ENCODE measurements around the gene SEMA6A. TPM values are rescaled to one million over a fixed set of nuclear protein-coding genes. Genes with fewer than 3 reads are reported as not detected.

The SEMA6A gene
- total and polyA plus RNA-seq, 2 of the 13 experiments (the other 11 are each of a cell fraction or from before 2014, with no cell fraction given), result 5.1 to 6.5 TPM

- BruUV-seq (replicated peaks), result no TSS peak
- no peak for FAIRE-seq
- ChIA-PET POLR2A (no interaction called here), CTCF (ENCODE audit: low intra/inter-chr PET ratio, low total read pairs) (no interaction called here)
- intact Hi-C loops (cut with micrococcal nuclease; ENCODE audit: unreplicated experiment), result loop anchor here (1.0 kb wide), 1 partner anchor 35 kb away; no protein-coding TSS in a partner anchor
- Histone ChIP-seq H3K4me1 (ENCODE audit: insufficient read depth, low read length) (peaks cover 12% of the 10 kb centered on the region), H3K4me3 (replicated peaks in 1 of 3; ENCODE audit: insufficient read depth in 1 of 3, low read depth in 2 of 3, low read length in 3 of 3) (no peak overlapping the region), H3K9ac (ENCODE audit: insufficient read depth, low read depth, low read length) (no peak overlapping the region), H3K9me3 (ENCODE audit: low read length) (no peaks in the 10 kb centered on the region), H3K36me3 (replicated peaks in 1 of 2; ENCODE audit: control insufficient read depth in 1 of 2, insufficient read depth in 2 of 2, low read length in 2 of 2) (no peaks in the 10 kb centered on the region; a peak in 1 of 5 replicates), H3K27me3 (ENCODE audit: control insufficient read depth in 1 of 2, insufficient read depth in 2 of 2, low read length in 2 of 2) (no peaks in the 10 kb centered on the region), H2AFZ (ENCODE audit: low read length) (no peak overlapping the region), H3K27ac (ENCODE audit: extremely low read length, insufficient read depth, low read length) (no peak overlapping the region), H3K79me2 (ENCODE audit: insufficient read depth, low read length) (peaks cover 37% of the 10 kb centered on the region), H3K4me2 (ENCODE audit: low read depth, low read length) (no peak overlapping the region), H4K20me1 (ENCODE audit: insufficient read depth, low read length) (no peaks in the 10 kb centered on the region)
- in situ Hi-C loops (cut with HindIII; ENCODE audit: extremely low pct_ligation_motif_present, low pct_unique_long_range_greater_than_20kb), result no loop called here
- ATAC-seq, result no peak
- TF ChIP-seq ZNF335 (CRISPR knock-in tag; IDR thresholded peaks at IDR 0.05) (no peak), ZSCAN31 (CRISPR knock-in tag; IDR thresholded peaks at IDR 0.05; ENCODE audit: low read depth) (no peak), SMYD3 (CRISPR knock-in tag; IDR thresholded peaks at IDR 0.05) (no peak), MAFK (conservative IDR thresholded peaks at IDR 0.05 in 1 of 2, IDR thresholded peaks at IDR 0.05 in 1 of 2; ENCODE audit: low read length in 2 of 2) (peak in 1 of 2 experiments; percentile 14; a peak in 1 of 4 replicates)
- DNase-seq (ENCODE audit: low spot score), result no peak
- WGBS (ENCODE audit: low lambda C conversion rate), result 90% methylated on average over 2 of the region's 2 CpGs
Observed at GRCh38 chr5:116517488-116517887, 57.1 kb downstream of the SEMA6A start.

- Histone ChIP-seq H3K27ac (ENCODE audit: extremely low read length, insufficient read depth, low read length) (no peak overlapping the region), H3K4me1 (ENCODE audit: insufficient read depth, low read length) (peaks cover 12% of the 10 kb centered on the region), H3K79me2 (ENCODE audit: insufficient read depth, low read length) (peaks cover 33% of the 10 kb centered on the region), H4K20me1 (ENCODE audit: insufficient read depth, low read length) (peaks cover 3% of the 10 kb centered on the region; the same call in 1 of the 2 replicates), H3K4me2 (ENCODE audit: low read depth, low read length) (no peak overlapping the region), H3K9me3 (ENCODE audit: low read length) (no peaks in the 10 kb centered on the region), H3K9ac (ENCODE audit: insufficient read depth, low read depth, low read length) (no peak overlapping the region), H2AFZ (ENCODE audit: low read length) (no peak overlapping the region), H3K36me3 (replicated peaks in 1 of 2; ENCODE audit: control insufficient read depth in 1 of 2, insufficient read depth in 2 of 2, low read length in 2 of 2) (no peaks in the 10 kb centered on the region; a peak in 1 of 5 replicates), H3K4me3 (replicated peaks in 1 of 3; ENCODE audit: insufficient read depth in 1 of 3, low read depth in 2 of 3, low read length in 3 of 3) (no peak overlapping the region), H3K27me3 (ENCODE audit: control insufficient read depth in 1 of 2, insufficient read depth in 2 of 2, low read length in 2 of 2) (no peaks in the 10 kb centered on the region)
- BruUV-seq (replicated peaks), result no TSS peak
- in situ Hi-C loops (cut with HindIII; ENCODE audit: extremely low pct_ligation_motif_present, low pct_unique_long_range_greater_than_20kb), result no loop called here
- WGBS (ENCODE audit: low lambda C conversion rate), result 78% methylated on average over 4 of the region's 4 CpGs
- no peak for ATAC-seq
- POLR2A ChIA-PET, result no interaction called here
- intact Hi-C loops (cut with micrococcal nuclease; ENCODE audit: unreplicated experiment), result no loop called here
- CTCF ChIA-PET (ENCODE audit: low intra/inter-chr PET ratio, low total read pairs), result no interaction called here
- no peak for DNase-seq (ENCODE audit: low spot score)
- FAIRE-seq, result no peak
- no peak for TF ChIP-seq RORA (CRISPR knock-in tag; IDR thresholded peaks at IDR 0.05)
- TF ChIP-seq RFX5 (IDR thresholded peaks at IDR 0.05; ENCODE audit: low read depth, low read length), result no peak
- TF ChIP-seq IKZF5 (CRISPR knock-in tag; IDR thresholded peaks at IDR 0.05), result no peak
- no peak for TF ChIP-seq ZNF572 (CRISPR knock-in tag; IDR thresholded peaks at IDR 0.05)
- no peak for TF ChIP-seq ZNF3 (CRISPR knock-in tag; IDR thresholded peaks at IDR 0.05)
- TF ChIP-seq KLF6 (CRISPR knock-in tag; IDR thresholded peaks at IDR 0.05), result no peak
- TF ChIP-seq TBX2 (CRISPR knock-in tag; IDR thresholded peaks at IDR 0.05; ENCODE audit: borderline replicate concordance), result no peak
- TF ChIP-seq POLR2AphosphoS5 (IDR thresholded peaks at IDR 0.05; ENCODE audit: low read depth, low read length), result no peak
- no peak for TF ChIP-seq ZBTB25 (CRISPR knock-in tag; IDR thresholded peaks at IDR 0.05)
- TF ChIP-seq ZNF18 (CRISPR knock-in tag; IDR thresholded peaks at IDR 0.05; ENCODE audit: insufficient replicate concordance), result no peak
- TF ChIP-seq ZNF543 (CRISPR knock-in tag; IDR thresholded peaks at IDR 0.05), result no peak
- TF ChIP-seq ZNF781 (CRISPR knock-in tag; IDR thresholded peaks at IDR 0.05; ENCODE audit: borderline replicate concordance, not compliant biosample characterization), result no peak
- TF ChIP-seq TP53 (CRISPR knock-in tag; conservative IDR thresholded peaks at IDR 0.05), result no peak
Observed at GRCh38 chr5:116516021-116516420, 58.6 kb downstream of the SEMA6A start.

Data from HepG2 (cell line).